Measurements from ENCODE around the gene RAG1. TPM values are rescaled to one million over a fixed set of nuclear protein-coding genes. Genes with fewer than 3 reads are reported as not detected.
A peak's percentile ranks its signal among the peaks of the same experiment; 100 is the strongest.

The RAG1 gene
- total RNA-seq, 4 donors from 2014 or later = 0.24 to 0.66 (median 0.38) TPM

DNA sequence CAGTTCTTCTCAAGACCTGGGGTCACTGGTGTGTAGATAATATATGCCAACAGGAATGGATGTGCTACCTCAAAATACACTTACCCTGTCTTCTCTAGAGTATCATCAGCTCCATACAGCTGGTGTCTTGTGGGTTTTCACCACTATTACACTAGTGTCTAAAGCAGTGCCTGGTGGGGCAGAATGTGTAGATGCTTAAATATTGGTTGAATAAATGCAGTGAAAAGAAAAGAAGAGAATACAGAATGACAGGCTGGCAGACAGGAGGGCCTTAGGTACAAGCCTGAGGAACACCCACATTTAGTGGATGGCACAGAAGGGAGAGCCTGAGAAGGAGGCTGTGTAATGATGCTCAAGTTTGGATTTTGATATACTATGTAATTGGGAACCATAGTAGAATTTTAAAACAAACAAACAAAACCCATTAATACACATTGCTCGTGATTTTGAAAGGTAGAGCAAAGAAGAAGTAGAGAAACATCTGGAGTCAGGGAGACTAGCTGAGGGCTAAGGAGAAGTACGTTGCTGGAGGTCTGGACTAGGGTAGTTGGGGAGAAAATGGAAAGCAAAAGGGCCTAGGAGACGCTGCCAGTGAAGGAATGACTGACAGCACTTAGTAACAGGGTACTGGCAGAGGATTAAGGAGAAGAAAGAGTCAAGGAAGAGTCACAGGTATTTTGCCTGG is 50.7 kb downstream of the RAG1 start:
- H3K36me3 ChIP-seq = no peaks in the 10 kb centered on the region
- ATAC-seq = no peak
- no peak overlapping the region for H3K4me3 ChIP-seq
- no peaks in the 10 kb centered on the region for H3K27me3 ChIP-seq
- no peaks in the 10 kb centered on the region for H3K9me3 ChIP-seq
- H3K27ac ChIP-seq = no peak overlapping the region
- peaks cover 8 to 10% of the 10 kb centered on the region in 2 donors for H3K4me1 ChIP-seq
- intact Hi-C loops (cut with DNase I; ENCODE audit: low total_unique reads) = loop anchor here (5.0 kb wide), 1 partner anchor 36 kb away; no protein-coding TSS in a partner anchor
- in situ Hi-C loops (cut with MboI; ENCODE audit: low sequenced_read_pairs in 4 of 4) = no loop called here
- no peak for TF ChIP-seq POLR2A (IDR thresholded peaks at IDR 0.05)
- TF ChIP-seq, protein P1, sequence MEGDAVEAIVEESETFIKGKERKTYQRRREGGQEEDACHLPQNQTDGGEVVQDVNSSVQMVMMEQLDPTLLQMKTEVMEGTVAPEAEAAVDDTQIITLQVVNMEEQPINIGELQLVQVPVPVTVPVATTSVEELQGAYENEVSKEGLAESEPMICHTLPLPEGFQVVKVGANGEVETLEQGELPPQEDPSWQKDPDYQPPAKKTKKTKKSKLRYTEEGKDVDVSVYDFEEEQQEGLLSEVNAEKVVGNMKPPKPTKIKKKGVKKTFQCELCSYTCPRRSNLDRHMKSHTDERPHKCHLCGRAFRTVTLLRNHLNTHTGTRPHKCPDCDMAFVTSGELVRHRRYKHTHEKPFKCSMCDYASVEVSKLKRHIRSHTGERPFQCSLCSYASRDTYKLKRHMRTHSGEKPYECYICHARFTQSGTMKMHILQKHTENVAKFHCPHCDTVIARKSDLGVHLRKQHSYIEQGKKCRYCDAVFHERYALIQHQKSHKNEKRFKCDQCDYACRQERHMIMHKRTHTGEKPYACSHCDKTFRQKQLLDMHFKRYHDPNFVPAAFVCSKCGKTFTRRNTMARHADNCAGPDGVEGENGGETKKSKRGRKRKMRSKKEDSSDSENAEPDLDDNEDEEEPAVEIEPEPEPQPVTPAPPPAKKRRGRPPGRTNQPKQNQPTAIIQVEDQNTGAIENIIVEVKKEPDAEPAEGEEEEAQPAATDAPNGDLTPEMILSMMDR (IDR thresholded peaks at IDR 0.05 in 4 of 5, conservative IDR thresholded peaks at IDR 0.05 in 1 of 5) = no peak
- DNase-seq = no peak

DNA sequence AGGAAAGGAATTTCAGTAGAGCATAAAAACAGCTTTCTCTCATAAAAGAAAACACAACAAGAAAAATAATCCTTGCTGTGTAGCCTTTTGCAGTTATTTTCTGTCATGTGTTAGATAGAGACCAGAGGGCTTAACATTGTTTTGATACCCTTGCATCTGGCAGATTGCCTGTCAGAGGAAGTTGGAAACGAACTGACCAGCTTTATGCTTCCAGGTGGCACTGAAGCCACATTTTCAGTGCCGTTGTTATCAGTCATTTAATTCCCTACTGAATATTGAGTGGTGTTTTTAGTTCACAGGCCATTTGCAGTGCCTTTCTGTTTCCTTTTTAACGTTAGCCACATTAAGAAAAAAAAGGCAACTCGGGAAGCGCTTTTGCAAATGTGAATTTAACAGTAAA is 51.7 kb downstream of the RAG1 start:
- Histone ChIP-seq H3K4me3 (peak overlapping the region in 1 of 4 donors; percentile 3), H3K27me3 (no peaks in the 10 kb centered on the region), H3K4me1 (peaks cover 8 to 10% of the 10 kb centered on the region in 2 donors), H3K27ac (no peak overlapping the region), H3K36me3 (no peaks in the 10 kb centered on the region), H3K9me3 (no peaks in the 10 kb centered on the region)
- intact Hi-C loops (cut with DNase I; ENCODE audit: low total_unique reads) (loop anchor here (5.0 kb wide), 1 partner anchor 37 kb away; no protein-coding TSS in a partner anchor), in situ Hi-C loops (cut with MboI; ENCODE audit: low sequenced_read_pairs in 4 of 4) (no loop called here)
- no peak for DNase-seq
- ATAC-seq = no peak
- TF ChIP-seq, protein P1 (IDR thresholded peaks at IDR 0.05 in 4 of 5, conservative IDR thresholded peaks at IDR 0.05 in 1 of 5) = no peak
- no peak for TF ChIP-seq POLR2A (IDR thresholded peaks at IDR 0.05)

DNA sequence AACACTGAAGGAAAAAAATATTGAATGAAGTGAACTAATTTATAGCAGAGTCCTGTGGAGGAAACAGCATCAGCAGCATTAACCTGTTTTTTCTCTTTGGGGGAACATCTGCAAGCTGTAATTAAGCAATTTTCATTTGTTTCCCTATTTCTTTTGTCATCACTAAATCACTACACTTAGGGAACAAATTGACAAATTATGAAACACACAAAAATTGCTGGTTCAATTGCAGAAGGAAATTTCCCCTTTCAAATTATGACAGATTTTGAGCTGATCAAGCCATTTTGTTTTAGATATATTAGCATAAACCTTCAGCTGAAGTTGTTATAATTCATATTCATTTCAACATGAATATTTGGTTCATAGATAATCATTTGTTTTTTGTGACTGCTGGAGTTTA is 52.4 kb downstream of the RAG1 start:
- Histone ChIP-seq H3K4me1 (peaks cover 8 to 10% of the 10 kb centered on the region in 2 donors), H3K4me3 (no peak overlapping the region), H3K36me3 (no peaks in the 10 kb centered on the region), H3K9me3 (no peaks in the 10 kb centered on the region), H3K27ac (no peak overlapping the region), H3K27me3 (no peaks in the 10 kb centered on the region)
- TF ChIP-seq, protein P1 (IDR thresholded peaks at IDR 0.05 in 4 of 5, conservative IDR thresholded peaks at IDR 0.05 in 1 of 5) = no peak
- TF ChIP-seq POLR2A (IDR thresholded peaks at IDR 0.05) = no peak
- DNase-seq = no peak
- in situ Hi-C loops (cut with MboI; ENCODE audit: low sequenced_read_pairs in 4 of 4) = no loop called here
- no peak for ATAC-seq
- intact Hi-C loops (cut with DNase I; ENCODE audit: low total_unique reads) = loop anchor here (5.0 kb wide), 1 partner anchor 58 kb away; no protein-coding TSS in a partner anchor

DNA sequence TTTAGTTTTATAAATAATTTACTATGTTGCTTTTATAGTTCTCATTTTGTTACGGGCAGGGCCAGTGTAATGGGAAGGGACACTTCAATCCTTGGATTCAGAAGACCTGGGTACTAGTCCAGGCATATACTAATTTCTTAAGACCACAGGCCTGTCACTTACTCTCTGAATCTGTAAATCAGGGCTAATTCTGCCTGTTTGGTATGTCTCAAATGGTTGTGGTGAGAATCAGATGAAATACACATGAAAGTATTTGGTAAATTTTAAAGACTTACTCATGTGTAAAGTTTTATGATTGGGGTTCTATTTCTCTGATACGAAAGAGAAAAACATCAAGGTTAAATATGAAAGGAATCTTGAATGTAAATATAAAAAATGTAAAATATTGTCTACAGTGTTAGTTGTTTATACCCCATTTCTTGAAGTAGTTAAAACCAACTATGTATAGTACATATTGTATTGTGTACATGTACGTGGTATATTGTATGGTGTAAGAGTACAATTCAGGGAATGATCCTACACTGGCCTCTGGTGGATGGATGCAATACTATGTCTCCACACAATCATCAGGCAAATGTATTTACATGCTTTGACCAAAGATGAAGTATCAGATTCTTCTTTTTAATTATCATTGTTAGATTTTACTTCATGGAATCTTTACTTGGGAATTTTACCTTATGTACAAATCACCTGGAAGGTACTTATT is 54.8 kb downstream of the RAG1 start:
- no peaks in the 10 kb centered on the region for H3K27me3 ChIP-seq
- H3K9me3 ChIP-seq = no peaks in the 10 kb centered on the region
- H3K4me1 ChIP-seq = peaks cover 8 to 10% of the 10 kb centered on the region in 2 donors
- no peaks in the 10 kb centered on the region for H3K36me3 ChIP-seq
- DNase-seq (no peak), ATAC-seq (no peak)
- intact Hi-C loops (cut with DNase I; ENCODE audit: low total_unique reads) (loop anchor here (5.0 kb wide), 1 partner anchor 60 kb away; no protein-coding TSS in a partner anchor), in situ Hi-C loops (cut with MboI; ENCODE audit: low sequenced_read_pairs in 4 of 4) (no loop called here)
- no peak overlapping the region for H3K4me3 ChIP-seq
- TF ChIP-seq POLR2A (IDR thresholded peaks at IDR 0.05) = no peak
- TF ChIP-seq, protein P1 (IDR thresholded peaks at IDR 0.05 in 4 of 5, conservative IDR thresholded peaks at IDR 0.05 in 1 of 5) = no peak
- H3K27ac ChIP-seq = no peak overlapping the region

Data from gastrocnemius medialis (tissue), 4 donors.